K562 (cell line): ENCODE results near the gene AGPAT3. TPM values are rescaled to one million over a fixed set of nuclear protein-coding genes. Genes with fewer than 3 reads are reported as not detected.

Experiments
- BDP1 ChIP-seq: IDR thresholded peaks from 3 replicates; pipeline ENCODE4 v1.6.1; 2011; ENCODE audit not compliant: insufficient read length, insufficient read depth
- ETS2 ChIP-seq: IDR thresholded peaks from 2 replicates; pipeline ENCODE4 v1.6.1; 2016; ENCODE audit warnings: borderline replicate concordance, missing genetic modification characterization, mild to moderate bottlenecking, moderate library complexity, missing compliant biosample characterization; ENCODE audit not compliant: poor library complexity, severe bottlenecking
- FOXJ2 ChIP-seq: fragments of 200-800 bp; sonication (Bioruptor generic); IDR thresholded peaks from 2 replicates; pipeline ENCODE4 v1.6.1; 2016; ENCODE audit warnings: missing genetic modification characterization, missing compliant biosample characterization
- HOMEZ ChIP-seq: fragments of 250-450 bp; sonication (Bioruptor Pico); IDR thresholded peaks from 2 replicates; pipeline ENCODE4 v1.4.0; 2020; ENCODE audit warnings: mild to moderate bottlenecking, moderate library complexity
- KLF13 ChIP-seq: fragments of 450-650 bp; IDR thresholded peaks from 2 replicates; pipeline ENCODE4 v1.6.1; 2016; ENCODE audit warnings: missing genetic modification characterization, low read depth, mild to moderate bottlenecking, missing compliant biosample characterization, moderate library complexity, borderline replicate concordance
- LCOR ChIP-seq: sonication (generic); formaldehyde crosslinking; IDR thresholded peaks from 2 replicates; pipeline ENCODE4 v1.8.0; 2022; ENCODE audit warnings: mild to moderate bottlenecking, missing genetic modification reagents
- LEF1 ChIP-seq: fragments of 450-650 bp; IDR thresholded peaks from 2 replicates; pipeline ENCODE4 v1.6.1; 2016; ENCODE audit warnings: mild to moderate bottlenecking
- MAZ ChIP-seq, 2 experiments: fragments of 450-650 bp in 1 of 2; sonication (generic) in 1 of 2; formaldehyde crosslinking; IDR thresholded peaks in 1 of 2; conservative IDR thresholded peaks in 1 of 2; 2 replicates each; pipeline versions ENCODE4 v1.4.0 to v1.5.0; 2020; ENCODE audit warnings: mild to moderate bottlenecking in 1 of 2, missing genetic modification reagents in 1 of 2
- MXI1 ChIP-seq: IDR thresholded peaks from 2 replicates; pipeline ENCODE4 v1.6.1; 2011; ENCODE audit warnings: low read depth, mild to moderate bottlenecking, improper control_type of control experiment, low read length
- NCOA1 ChIP-seq: fragments of 450-650 bp; IDR thresholded peaks from 2 replicates; pipeline ENCODE4 v1.6.1; 2016; ENCODE audit warnings: low read depth
- NCOA2 ChIP-seq, 2 experiments: fragments of 450-650 bp; IDR thresholded peaks; 2 replicates each; pipeline ENCODE4 v1.6.1; 2018; ENCODE audit warnings: mild to moderate bottlenecking in 2 of 2, moderate library complexity in 1 of 2; ENCODE audit not compliant: partially characterized antibody in 2 of 2
- NELFE ChIP-seq: IDR thresholded peaks from 2 replicates; pipeline ENCODE4 v1.6.1; 2011; ENCODE audit warnings: mild to moderate bottlenecking; ENCODE audit not compliant: insufficient read depth, insufficient read length
- PURB ChIP-seq: sonication (generic); formaldehyde crosslinking; IDR thresholded peaks from 2 replicates; pipeline ENCODE4 v1.9.0; 2021; ENCODE audit warnings: low read depth, mild to moderate bottlenecking, missing genetic modification reagents
- RB1 ChIP-seq: fragments of 450-650 bp; IDR thresholded peaks from 2 replicates; pipeline ENCODE4 v1.6.1; 2017; ENCODE audit warnings: low read depth, mild to moderate bottlenecking
- RBBP5 ChIP-seq: fragments of 200-600 bp; sonication (generic); IDR thresholded peaks from 2 replicates; pipeline ENCODE4 v1.6.1; 2012; ENCODE audit warnings: borderline replicate concordance, mild to moderate bottlenecking, low read length, control low read depth, inconsistent platforms; ENCODE audit not compliant: insufficient read depth, poor library complexity, severe bottlenecking
- SAP30 ChIP-seq: fragments of 200-600 bp; sonication (generic); IDR thresholded peaks from 2 replicates; pipeline ENCODE4 v1.6.1; 2012; ENCODE audit warnings: borderline replicate concordance, low read depth, mild to moderate bottlenecking, moderate library complexity, low read length, control low read depth, inconsistent platforms; ENCODE audit not compliant: insufficient read depth, poor library complexity, severe bottlenecking
- SETDB1 ChIP-seq: IDR thresholded peaks from one replicate; pipeline ENCODE4 v1.6.1; 2012; ENCODE audit warnings: low read length, control low read depth, inconsistent platforms
- TCF7L2 ChIP-seq: fragments of 150-350 bp; IDR thresholded peaks from 2 replicates; pipeline ENCODE4 v1.6.1; 2016; ENCODE audit warnings: low read depth, mild to moderate bottlenecking, low read length, moderate library complexity
- USF1 ChIP-seq: sonication (generic); formaldehyde crosslinking; IDR thresholded peaks from 2 replicates; pipeline ENCODE4 v1.9.0; 2022; ENCODE audit warnings: mild to moderate bottlenecking, missing genetic modification reagents
- ZBTB49 ChIP-seq: sonication (generic); formaldehyde crosslinking; IDR thresholded peaks from 2 replicates; pipeline ENCODE4 v1.8.0; 2022; ENCODE audit warnings: missing genetic modification reagents, mild to moderate bottlenecking, borderline replicate concordance
- ZNF12 ChIP-seq: sonication (generic); formaldehyde crosslinking; IDR thresholded peaks from 2 replicates; pipeline ENCODE4 v1.4.0; 2020; ENCODE audit warnings: mild to moderate bottlenecking, missing genetic modification reagents
- ZNF24 ChIP-seq: fragments of 450-650 bp; IDR thresholded peaks from 2 replicates; pipeline ENCODE4 v1.6.1; 2016
- ZZZ3 ChIP-seq: fragments of 450-650 bp; IDR thresholded peaks from 2 replicates; pipeline ENCODE4 v1.6.1; 2016; ENCODE audit warnings: antibody characterized with exemption, mild to moderate bottlenecking, moderate library complexity
- polyA plus RNA-seq, 8 experiments: library from polyadenylated mRNA; depleted of rRNA in 4 of 8; stranded (reverse) in 5 of 8; unstranded in 3 of 8; fragments of >200 nt; fragmentation: Nextera tagmentation in 2 of 8; fragmentation: Illumina TruSeq in 1 of 8; extraction: Ambion mirVana in 2 of 8; extraction: Trizol in 1 of 8; gene quantifications; 2 replicates each; pipeline versions ENCODE4 v1.2.1 to v1.2.3, GENCODE V29; 2011 to 2014; ENCODE audit warnings: inconsistent platforms in 1 of 8, missing spikeins in 1 of 8
- total RNA-seq, 7 experiments: library from RNA; depleted of rRNA in 6 of 7; stranded (reverse); fragments of >200 nt in 6 of 7; fragmentation: Illumina TruSeq in 2 of 7; extraction: Trizol in 2 of 7; gene quantifications; 2 replicates each; pipeline versions ENCODE4 v1.2.1 to v1.2.3, GENCODE V29; 2011 to 2021; ENCODE audit warnings: low replicate concordance in 1 of 7

AGPAT3 gene
- total and polyA plus RNA-seq, 9 of the 15 experiments (the other 6 are each of a cell fraction or from before 2014, with no cell fraction given): 1.5 to 88.4 (median 35.7) TPM

- TF ChIP-seq ZBTB49 (no peak), SAP30 (peak; percentile 52), HOMEZ (CRISPR knock-in tag) (no peak), ETS2 (tag) (no peak), SETDB1 (no peak), LCOR (CRISPR knock-in tag) (peak; percentile 83; the same call in 1 of the 2 replicates), ZNF12 (CRISPR knock-in tag) (no peak), LEF1 (no peak), MXI1 (no peak), RBBP5 (peak; percentile 97), FOXJ2 (0 out of 2 replicates have a peak, but pooled peaks have one; percentile 36), USF1 (CRISPR knock-in tag) (0 out of 2 replicates have a peak, but pooled peaks have one; percentile 15), ZZZ3 (no peak), TCF7L2 (no peak), PURB (CRISPR knock-in tag) (no peak), ZNF24 (peak; percentile 73), KLF13 (no peak; the same call in none of the 2 replicates), NCOA2 (IDR thresholded peaks at IDR 0.05; ENCODE audit: partially characterized antibody in 2 of 2) (no peak), MAZ (CRISPR knock-in tag; conservative IDR thresholded peaks at IDR 0.05 in 1 of 2, IDR thresholded peaks at IDR 0.05 in 1 of 2) (peak in 1 of 2 experiments; percentile 90; a peak in 2 of 4 replicates), BDP1 (no peak), NELFE (no peak), RB1 (peak; percentile 96), NCOA1 (peak; percentile 69)
Measured at GRCh38 chr21:44012474-44013379, 147.7 kb downstream of the AGPAT3 start (continued).
